Calu3 (cell line): ENCODE data around the gene PPFIBP2. TPM values are rescaled to one million over a fixed set of nuclear protein-coding genes. Genes with fewer than 3 reads are reported as not detected.

Experiments used
- BruUV-seq: library from RNA; stranded (reverse); fragments of 400-500 nt; replicated peaks from 2 replicates; lab custom pipeline; 2021; lab: Mats Ljungman, UMichigan
- CTCF ChIA-PET: fragments of 300-600 bp; sonication (Branson Sonifier 250); formaldehyde crosslinking; loops from one replicate; lab custom pipeline; 2022; ENCODE audit warnings: antibody characterized with exemption; lab: Charles Lee
- DNase-seq: peaks from one replicate; pipeline ENCODE4 v3.0.0; 2022
- H3K27ac Mint-ChIP-seq: one replicate; pipeline ENCODE4 v1.8.0; 2022; ENCODE audit warnings: mixed read lengths; ENCODE audit not compliant: unreplicated experiment
- H3K27me3 Mint-ChIP-seq: one replicate; pipeline ENCODE4 v1.8.0; 2022; ENCODE audit warnings: mixed read lengths; ENCODE audit not compliant: unreplicated experiment
- H3K36me3 Mint-ChIP-seq: one replicate; pipeline ENCODE4 v1.8.0; 2022; ENCODE audit warnings: mild to moderate bottlenecking, moderate library complexity, mixed read lengths; ENCODE audit not compliant: insufficient read depth, unreplicated experiment
- H3K4me1 Mint-ChIP-seq: one replicate; pipeline ENCODE4 v1.8.0; 2022; ENCODE audit warnings: mild to moderate bottlenecking, low read depth, mixed read lengths; ENCODE audit not compliant: unreplicated experiment
- H3K4me3 Mint-ChIP-seq: one replicate; pipeline ENCODE4 v1.8.0; 2022; ENCODE audit warnings: mild to moderate bottlenecking, low read depth, moderate library complexity, mixed read lengths; ENCODE audit not compliant: unreplicated experiment
- H3K9me3 Mint-ChIP-seq: one replicate; pipeline ENCODE4 v1.8.0; 2022; ENCODE audit warnings: low read depth, mixed read lengths; ENCODE audit not compliant: unreplicated experiment
- intact Hi-C: fragments of 100-400 bp; cut with micrococcal nuclease; formaldehyde crosslinking; loops from one replicate; pipeline ENCODE4 v1.10.0; 2022; ENCODE audit not compliant: unreplicated experiment
- total RNA-seq: library from RNA; stranded (reverse); gene quantifications from 2 replicates; pipeline ENCODE4 v1.2.3, GENCODE V29; 2022
- TF ChIP-seq, protein P1 (sequence below): fragments of 200-600 bp; IDR thresholded peaks from one replicate; pipeline ENCODE4 v1.8.0; 2022; ENCODE audit warnings: antibody characterized with exemption; ENCODE audit not compliant: unreplicated experiment

PPFIBP2 gene
- total RNA-seq, 1 experiment from 2014 or later: 28.5 TPM

DNA sequence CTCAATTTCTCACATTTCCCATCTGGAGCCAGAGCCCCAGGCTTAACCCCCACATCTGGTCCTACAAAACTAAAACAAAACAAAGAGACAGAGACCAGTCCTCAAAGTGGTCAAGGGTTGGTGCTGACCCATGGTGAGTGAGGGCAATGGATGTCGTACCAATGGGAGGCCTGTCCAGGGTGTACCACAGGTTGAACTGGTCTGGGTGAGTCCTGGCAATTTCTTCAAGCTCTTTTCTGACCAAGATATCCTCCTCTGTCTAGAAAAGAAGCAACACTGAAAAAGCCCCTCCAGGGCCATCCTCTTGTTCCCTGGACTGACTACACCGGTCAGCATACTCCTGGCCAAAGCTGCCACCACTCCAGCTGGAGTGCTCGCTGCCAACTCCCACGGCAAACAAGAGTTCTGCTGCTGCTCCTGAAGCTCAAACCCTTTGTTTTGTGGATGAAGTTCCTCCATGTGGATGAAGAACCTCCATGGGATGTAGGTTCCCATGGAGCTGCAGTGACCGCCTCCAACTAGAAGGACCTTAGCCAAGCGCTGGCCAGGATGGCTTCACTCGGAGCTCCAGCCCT lies 152.6 kb downstream of the PPFIBP2 start:
- no TSS peak for BruUV-seq
- Mint-ChIP-seq H3K36me3 (peaks cover 21% of the 10 kb centered on the region), H3K27me3 (no peaks in the 10 kb centered on the region), H3K4me3 (no peak overlapping the region), H3K4me1 (peaks cover 23% of the 10 kb centered on the region), H3K9me3 (peaks cover 2% of the 10 kb centered on the region), H3K27ac (no peak overlapping the region)
- intact Hi-C loops: loop anchor here (5.0 to 10.0 kb wide), 2 partner anchors 154 to 222 kb away; partner anchors contain the start of gene PPFIBP2
- TF ChIP-seq, protein P1, sequence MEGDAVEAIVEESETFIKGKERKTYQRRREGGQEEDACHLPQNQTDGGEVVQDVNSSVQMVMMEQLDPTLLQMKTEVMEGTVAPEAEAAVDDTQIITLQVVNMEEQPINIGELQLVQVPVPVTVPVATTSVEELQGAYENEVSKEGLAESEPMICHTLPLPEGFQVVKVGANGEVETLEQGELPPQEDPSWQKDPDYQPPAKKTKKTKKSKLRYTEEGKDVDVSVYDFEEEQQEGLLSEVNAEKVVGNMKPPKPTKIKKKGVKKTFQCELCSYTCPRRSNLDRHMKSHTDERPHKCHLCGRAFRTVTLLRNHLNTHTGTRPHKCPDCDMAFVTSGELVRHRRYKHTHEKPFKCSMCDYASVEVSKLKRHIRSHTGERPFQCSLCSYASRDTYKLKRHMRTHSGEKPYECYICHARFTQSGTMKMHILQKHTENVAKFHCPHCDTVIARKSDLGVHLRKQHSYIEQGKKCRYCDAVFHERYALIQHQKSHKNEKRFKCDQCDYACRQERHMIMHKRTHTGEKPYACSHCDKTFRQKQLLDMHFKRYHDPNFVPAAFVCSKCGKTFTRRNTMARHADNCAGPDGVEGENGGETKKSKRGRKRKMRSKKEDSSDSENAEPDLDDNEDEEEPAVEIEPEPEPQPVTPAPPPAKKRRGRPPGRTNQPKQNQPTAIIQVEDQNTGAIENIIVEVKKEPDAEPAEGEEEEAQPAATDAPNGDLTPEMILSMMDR: no peak
- DNase-seq: no peak
- CTCF ChIA-PET: interaction anchor here (1.9 kb wide), 1 partner anchor 95 kb away, joined by 24 read pairs; no protein-coding TSS in a partner anchor

DNA sequence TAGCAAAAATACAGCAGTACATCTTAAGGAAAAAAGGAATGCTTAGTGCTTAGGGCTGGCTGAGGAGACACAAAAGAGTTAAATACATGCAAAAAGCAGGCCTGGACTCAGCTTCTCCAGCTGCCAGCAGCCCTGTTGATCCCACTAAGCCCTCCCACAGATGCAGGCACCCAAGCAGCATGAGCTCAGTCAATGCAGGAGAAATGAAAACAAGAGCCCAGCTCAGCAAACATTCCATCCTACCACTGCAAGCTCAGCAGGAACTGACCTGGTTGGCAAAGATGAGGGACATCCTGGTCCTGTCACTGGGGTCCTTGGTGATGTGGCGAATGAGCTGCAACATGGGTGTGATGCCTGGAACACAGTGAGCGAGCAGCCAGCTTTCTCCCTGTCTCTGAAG lies 153.7 kb downstream of the PPFIBP2 start:
- intact Hi-C loops: loop anchor here (5.0 to 10.0 kb wide), 2 partner anchors 155 to 223 kb away; partner anchors contain the start of gene PPFIBP2
- Mint-ChIP-seq H3K27ac (no peak overlapping the region), H3K4me3 (no peak overlapping the region), H3K27me3 (no peaks in the 10 kb centered on the region), H3K36me3 (peaks cover 23% of the 10 kb centered on the region), H3K9me3 (peaks cover 2% of the 10 kb centered on the region), H3K4me1 (peaks cover 34% of the 10 kb centered on the region)
- BruUV-seq: no TSS peak
- TF ChIP-seq, protein P1: no peak
- no peak for DNase-seq
- CTCF ChIA-PET: no interaction called here

DNA sequence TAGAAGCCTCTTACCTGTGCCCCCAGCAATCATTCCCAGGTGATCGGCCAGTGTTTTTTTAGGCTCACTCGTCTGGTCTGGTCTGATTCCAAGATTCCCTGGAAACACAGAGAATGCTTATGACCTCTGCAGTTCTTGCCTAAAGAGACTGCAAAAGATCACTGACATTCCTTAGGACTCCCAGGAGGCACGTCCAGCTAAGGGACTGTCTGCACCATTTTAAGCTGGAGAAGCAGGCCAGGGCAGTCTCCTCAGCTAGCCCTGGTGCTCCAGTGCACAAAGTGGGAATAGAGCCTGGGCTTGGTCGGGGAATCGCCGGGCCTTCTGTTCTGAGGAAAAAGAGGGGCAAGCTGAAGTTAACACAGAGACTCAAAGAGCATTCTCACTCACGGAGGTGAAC lies 154.7 kb downstream of the PPFIBP2 start:
- peaks cover 32% of the 10 kb centered on the region for H3K36me3 Mint-ChIP-seq
- peaks cover 38% of the 10 kb centered on the region for H3K4me1 Mint-ChIP-seq
- TF ChIP-seq, protein P1: no peak
- H3K9me3 Mint-ChIP-seq: no peaks in the 10 kb centered on the region
- H3K27ac Mint-ChIP-seq: peak overlapping the region; percentile 70
- intact Hi-C loops: loop anchor here (5.0 to 10.0 kb wide), 2 partner anchors 156 to 224 kb away; partner anchors contain the start of gene PPFIBP2
- no peaks in the 10 kb centered on the region for H3K27me3 Mint-ChIP-seq
- no peak for DNase-seq
- CTCF ChIA-PET: interaction anchor here (1.5 kb wide), 1 partner anchor 97 kb away, joined by 10 read pairs; no protein-coding TSS in a partner anchor
- BruUV-seq: no TSS peak
- no peak overlapping the region for H3K4me3 Mint-ChIP-seq

DNA sequence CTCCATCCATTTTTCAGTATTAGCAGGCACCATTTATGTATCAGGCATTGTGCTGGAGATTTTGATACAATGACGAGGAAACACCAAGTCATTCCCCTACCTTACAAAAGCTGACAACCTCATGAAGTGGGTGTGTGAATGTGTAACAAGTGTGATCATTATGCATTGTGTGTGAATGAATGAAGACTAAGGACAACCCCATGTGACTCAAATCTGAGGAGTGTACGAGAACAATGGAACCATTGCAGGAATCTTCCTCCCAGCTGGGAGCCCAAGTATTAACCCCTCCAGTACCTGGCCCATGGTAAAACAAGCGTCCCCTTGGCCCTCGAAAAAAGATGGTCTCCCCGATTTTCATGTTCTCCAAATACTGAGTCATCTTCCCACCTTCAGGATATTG lies 155.1 kb downstream of the PPFIBP2 start:
- H3K4me3 Mint-ChIP-seq: no peak overlapping the region
- no peaks in the 10 kb centered on the region for H3K27me3 Mint-ChIP-seq
- peak; percentile 20 for DNase-seq
- peaks cover 39% of the 10 kb centered on the region for H3K4me1 Mint-ChIP-seq
- no peaks in the 10 kb centered on the region for H3K9me3 Mint-ChIP-seq
- CTCF ChIA-PET: interaction anchor here (1.1 to 1.5 kb wide), 2 partner anchors 12 to 97 kb away, joined by 3 to 10 read pairs; no protein-coding TSS in a partner anchor
- peak overlapping the region; percentile 70 for H3K27ac Mint-ChIP-seq
- TF ChIP-seq, protein P1: no peak
- H3K36me3 Mint-ChIP-seq: peaks cover 36% of the 10 kb centered on the region
- intact Hi-C loops: loop anchor here (5.0 to 10.0 kb wide), 2 partner anchors 157 to 224 kb away; partner anchors contain the start of gene PPFIBP2
- no TSS peak for BruUV-seq
